ENCODE results near the gene HIPK1. TPM values are rescaled to one million over a fixed set of nuclear protein-coding genes. Genes with fewer than 3 reads are reported as not detected.

HIPK1 gene
- total RNA-seq, 1 donor from 2014 or later, result 41.7 TPM

DNA sequence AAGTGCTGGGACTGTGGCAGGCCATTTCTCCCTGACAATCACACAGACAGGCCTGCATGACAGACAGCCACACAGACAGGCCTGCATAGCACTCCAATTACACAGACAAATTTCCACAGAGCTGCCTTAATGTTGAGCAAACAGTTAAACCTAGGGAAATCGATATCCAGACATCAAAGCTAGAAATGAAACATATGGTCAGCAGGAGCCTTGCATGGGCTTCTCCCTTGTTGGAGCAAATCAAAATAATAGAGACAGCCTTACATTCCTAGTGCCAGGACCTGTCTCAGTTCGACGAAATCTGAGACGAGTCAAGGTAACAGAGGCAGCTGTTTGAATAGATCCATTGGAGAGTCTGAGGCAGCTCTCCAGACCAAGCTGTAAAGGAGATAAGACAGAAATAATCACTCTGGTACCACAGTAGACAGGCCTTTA lies 92.6 kb downstream of the HIPK1 start:
- no peak overlapping the region for H3K4me3 ChIP-seq
- H3K27me3 ChIP-seq, result no peaks in the 10 kb centered on the region
- no peak overlapping the region for H3K27ac ChIP-seq
- H3K9me3 ChIP-seq, result no peaks in the 10 kb centered on the region
- intact Hi-C loops (cut with DNase I), result no loop called here
- DNase-seq (ENCODE audit: low spot score in 2 of 2), result no peak
- TF ChIP-seq, protein P1, sequence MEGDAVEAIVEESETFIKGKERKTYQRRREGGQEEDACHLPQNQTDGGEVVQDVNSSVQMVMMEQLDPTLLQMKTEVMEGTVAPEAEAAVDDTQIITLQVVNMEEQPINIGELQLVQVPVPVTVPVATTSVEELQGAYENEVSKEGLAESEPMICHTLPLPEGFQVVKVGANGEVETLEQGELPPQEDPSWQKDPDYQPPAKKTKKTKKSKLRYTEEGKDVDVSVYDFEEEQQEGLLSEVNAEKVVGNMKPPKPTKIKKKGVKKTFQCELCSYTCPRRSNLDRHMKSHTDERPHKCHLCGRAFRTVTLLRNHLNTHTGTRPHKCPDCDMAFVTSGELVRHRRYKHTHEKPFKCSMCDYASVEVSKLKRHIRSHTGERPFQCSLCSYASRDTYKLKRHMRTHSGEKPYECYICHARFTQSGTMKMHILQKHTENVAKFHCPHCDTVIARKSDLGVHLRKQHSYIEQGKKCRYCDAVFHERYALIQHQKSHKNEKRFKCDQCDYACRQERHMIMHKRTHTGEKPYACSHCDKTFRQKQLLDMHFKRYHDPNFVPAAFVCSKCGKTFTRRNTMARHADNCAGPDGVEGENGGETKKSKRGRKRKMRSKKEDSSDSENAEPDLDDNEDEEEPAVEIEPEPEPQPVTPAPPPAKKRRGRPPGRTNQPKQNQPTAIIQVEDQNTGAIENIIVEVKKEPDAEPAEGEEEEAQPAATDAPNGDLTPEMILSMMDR (IDR thresholded peaks at IDR 0.05), result no peak
- H3K36me3 ChIP-seq, result no peaks in the 10 kb centered on the region
- H3K4me1 ChIP-seq, result no peaks in the 10 kb centered on the region

DNA sequence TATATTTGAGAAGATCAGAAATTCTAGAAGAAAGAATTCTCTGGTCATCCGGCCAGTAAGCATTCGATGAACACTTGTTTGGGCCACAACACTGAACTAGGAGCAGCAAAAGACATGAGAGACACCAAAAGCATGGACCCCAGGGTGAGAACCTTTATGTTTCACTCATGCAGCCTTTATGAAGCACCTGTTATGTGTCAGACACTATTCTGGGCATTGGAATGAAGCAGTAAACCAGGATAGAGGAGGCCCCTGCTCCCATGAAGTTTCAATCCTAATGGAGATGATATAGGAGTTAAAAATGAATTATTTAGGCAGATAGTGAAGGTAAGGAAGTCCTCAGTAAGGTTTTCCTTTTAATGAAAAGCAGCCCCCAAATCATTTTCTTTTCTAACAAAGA lies 93.8 kb downstream of the HIPK1 start:
- TF ChIP-seq, protein P1 (IDR thresholded peaks at IDR 0.05), result no peak
- no peaks in the 10 kb centered on the region for H3K9me3 ChIP-seq
- no peaks in the 10 kb centered on the region for H3K36me3 ChIP-seq
- H3K27me3 ChIP-seq, result no peaks in the 10 kb centered on the region
- DNase-seq (ENCODE audit: low spot score in 2 of 2), result no peak
- H3K27ac ChIP-seq, result no peak overlapping the region
- intact Hi-C loops (cut with DNase I), result no loop called here
- no peaks in the 10 kb centered on the region for H3K4me1 ChIP-seq
- H3K4me3 ChIP-seq, result no peak overlapping the region

DNA sequence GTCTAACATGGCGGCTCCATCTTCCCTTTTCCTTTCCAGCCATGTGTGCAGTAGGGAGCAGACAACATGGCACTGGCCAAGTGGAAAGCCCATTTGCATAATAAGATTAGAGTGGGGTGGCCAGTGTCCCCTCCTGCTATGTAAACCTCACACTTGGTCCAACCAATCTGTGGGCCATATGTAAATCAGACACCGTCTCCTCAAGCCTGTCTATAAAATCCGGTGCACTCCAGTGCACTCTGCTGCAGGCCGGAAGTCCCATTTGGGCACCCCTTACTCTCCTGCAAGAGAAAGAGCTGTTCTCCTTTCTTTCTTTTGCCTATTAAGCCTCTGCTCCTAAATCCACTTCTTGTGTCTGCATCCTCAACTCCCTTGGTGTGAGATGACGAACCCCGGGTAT lies 94.3 kb downstream of the HIPK1 start:
- no peaks in the 10 kb centered on the region for H3K4me1 ChIP-seq
- H3K27ac ChIP-seq, result no peak overlapping the region
- DNase-seq (ENCODE audit: low spot score in 2 of 2), result no peak
- H3K27me3 ChIP-seq, result no peaks in the 10 kb centered on the region
- intact Hi-C loops (cut with DNase I), result no loop called here
- no peaks in the 10 kb centered on the region for H3K36me3 ChIP-seq
- H3K9me3 ChIP-seq, result no peaks in the 10 kb centered on the region
- H3K4me3 ChIP-seq, result no peak overlapping the region
- TF ChIP-seq, protein P1 (IDR thresholded peaks at IDR 0.05), result no peak

DNA sequence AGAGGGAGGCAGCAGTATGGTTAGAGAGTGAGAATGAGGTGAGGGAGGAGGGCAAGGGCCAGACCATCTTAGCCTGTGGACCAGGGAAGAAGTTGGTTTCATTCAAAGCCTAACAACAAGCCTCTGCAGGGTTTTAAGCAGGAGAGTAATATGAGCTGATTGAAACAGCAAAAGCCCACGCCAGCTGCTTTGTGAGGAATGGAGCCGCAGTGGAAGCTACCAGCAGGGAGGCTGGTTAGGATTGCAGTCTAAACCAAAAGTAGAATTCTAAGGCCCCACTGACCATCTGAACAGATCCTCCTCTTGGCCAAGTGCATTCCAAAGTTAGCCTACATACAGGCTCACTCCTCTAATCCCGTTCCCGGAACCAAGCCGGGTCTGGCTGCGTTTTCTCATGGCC lies 94.9 kb downstream of the HIPK1 start:
- H3K9me3 ChIP-seq, result no peaks in the 10 kb centered on the region
- H3K27ac ChIP-seq, result no peak overlapping the region
- H3K27me3 ChIP-seq, result no peaks in the 10 kb centered on the region
- H3K4me1 ChIP-seq, result no peaks in the 10 kb centered on the region
- H3K36me3 ChIP-seq, result no peaks in the 10 kb centered on the region
- intact Hi-C loops (cut with DNase I), result no loop called here
- TF ChIP-seq, protein P1 (IDR thresholded peaks at IDR 0.05), result no peak
- no peak overlapping the region for H3K4me3 ChIP-seq
- DNase-seq (ENCODE audit: low spot score in 2 of 2), result no peak

DNA sequence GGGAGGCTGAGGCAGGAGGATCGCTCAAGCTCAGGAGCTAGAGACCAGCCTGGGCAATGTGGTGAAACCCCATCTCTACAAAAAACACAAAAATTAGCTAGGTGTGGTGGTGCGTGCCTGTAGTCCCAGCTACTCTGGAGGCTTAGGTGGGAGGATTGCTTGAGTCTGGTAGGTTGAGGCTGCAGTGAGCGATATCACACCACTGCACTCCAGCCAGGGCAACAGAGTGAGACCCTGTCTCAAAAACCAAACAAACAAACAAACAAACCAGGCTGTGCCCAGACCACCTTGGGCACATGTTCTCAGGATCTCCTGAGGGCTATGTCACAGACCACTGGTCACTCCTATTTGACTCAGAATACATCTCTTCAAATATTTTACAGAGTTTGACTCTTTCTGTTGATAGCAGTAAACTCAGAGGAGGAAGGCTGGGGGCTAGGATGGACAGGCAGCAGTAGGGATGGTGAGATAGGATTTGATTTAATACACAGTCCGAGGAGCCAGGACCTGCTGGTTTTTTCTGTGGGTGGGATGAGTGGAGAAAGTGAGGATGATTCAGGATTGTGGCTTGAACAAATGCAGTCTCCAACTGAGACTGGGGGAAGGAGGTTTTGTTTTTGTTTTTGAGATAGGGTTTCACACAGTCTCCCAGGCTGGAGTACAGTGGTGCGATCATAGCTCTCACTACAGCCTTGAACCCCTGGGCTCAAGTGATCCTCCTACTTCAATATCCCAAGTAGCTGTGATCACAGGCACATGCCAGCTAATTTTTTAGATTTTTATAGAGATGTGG lies 96.7 kb downstream of the HIPK1 start:
- Histone ChIP-seq H3K27me3 (no peaks in the 10 kb centered on the region), H3K36me3 (no peaks in the 10 kb centered on the region), H3K27ac (no peak overlapping the region), H3K4me1 (no peaks in the 10 kb centered on the region), H3K9me3 (no peaks in the 10 kb centered on the region), H3K4me3 (no peak overlapping the region)
- DNase-seq (ENCODE audit: low spot score in 2 of 2), result no peak
- TF ChIP-seq, protein P1 (IDR thresholded peaks at IDR 0.05), result no peak
- intact Hi-C loops (cut with DNase I), result no loop called here
